ENCODE measurements around the gene CXCL12.

CXCL12 gene

GRCh38 chr10:44335330-44336021 is 49.4 kb downstream of the CXCL12 start:
- DNase-seq (ENCODE audit: low read depth in 3 of 3, low spot score in 1 of 3), result no peak

DNA sequence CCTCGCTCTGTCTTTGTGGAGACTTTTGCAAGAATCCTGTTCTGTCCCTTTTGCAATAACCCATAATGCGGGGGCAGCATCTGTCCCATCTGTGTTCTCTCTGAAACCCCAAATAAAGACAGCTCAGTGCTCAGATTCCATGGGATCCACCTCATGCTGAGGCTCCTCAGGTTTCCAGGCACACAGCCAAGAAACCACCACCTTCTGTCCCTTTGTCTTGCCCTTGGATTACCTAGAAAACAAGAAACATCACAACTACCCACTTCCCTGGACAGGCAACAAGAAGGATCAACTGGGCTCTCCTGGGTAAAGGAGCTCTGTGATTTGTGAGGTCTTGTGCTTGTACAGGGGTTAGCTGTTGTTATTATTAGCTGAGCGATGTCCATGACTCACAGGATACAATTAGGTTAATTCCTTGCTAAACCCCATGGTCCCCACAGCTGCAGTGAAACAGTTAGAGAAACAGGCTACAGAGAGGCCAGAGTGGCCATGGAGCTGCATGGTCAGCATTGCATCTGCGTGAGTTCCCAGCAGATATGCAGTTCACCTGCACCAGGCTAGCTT is 50.2 kb downstream of the CXCL12 start:
- DNase-seq (ENCODE audit: low read depth in 3 of 3, low spot score in 1 of 3), result no peak

GRCh38 chr10:44334091-44334490 is 50.8 kb downstream of the CXCL12 start:
- no peak for DNase-seq (ENCODE audit: low read depth in 3 of 3, low spot score in 1 of 3)

DNA sequence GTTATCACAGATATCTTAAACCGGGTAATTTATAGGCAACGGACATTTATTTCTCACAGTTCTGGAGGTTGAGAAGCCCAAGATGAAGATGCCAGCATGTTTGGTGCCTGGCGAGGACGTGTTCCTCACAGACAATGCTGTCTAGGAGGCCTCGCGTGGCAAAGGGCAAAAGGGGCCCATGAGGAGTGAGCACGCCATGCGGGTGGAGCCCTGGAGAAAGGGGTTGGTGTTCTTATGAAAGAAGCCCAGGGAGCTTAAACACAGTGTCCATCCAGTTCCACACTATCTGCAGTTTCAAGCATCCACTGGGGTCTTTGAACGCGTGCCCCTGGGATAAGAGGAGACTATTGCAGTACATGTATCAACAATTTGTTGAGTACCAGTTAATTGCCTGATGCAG is 51.4 kb downstream of the CXCL12 start:
- no peak for DNase-seq (ENCODE audit: low read depth in 3 of 3, low spot score in 1 of 3)

DNA sequence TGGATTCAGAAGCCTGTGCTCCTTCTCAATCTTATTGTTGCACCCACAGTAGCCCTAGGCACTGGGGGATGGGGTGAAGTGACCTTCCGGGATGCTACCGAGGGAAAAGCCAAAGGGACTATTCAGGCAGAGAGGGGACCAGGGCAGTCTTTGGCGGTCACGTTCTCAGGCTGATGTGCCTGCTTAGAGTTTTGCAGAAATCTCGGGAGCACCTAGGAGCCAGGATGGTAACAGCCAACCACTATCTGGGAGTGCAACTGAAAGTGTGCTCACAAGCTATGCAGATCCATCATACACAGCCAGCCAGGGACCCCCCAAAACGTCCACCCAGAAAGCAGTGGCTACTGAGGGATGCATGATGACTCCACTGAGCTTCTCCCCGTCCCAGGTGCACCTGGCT is 52.4 kb downstream of the CXCL12 start:
- DNase-seq (ENCODE audit: low read depth in 3 of 3, low spot score in 1 of 3), result no peak

GRCh38 chr10:44330431-44330830 is 54.5 kb downstream of the CXCL12 start:
- no peak for DNase-seq (ENCODE audit: low read depth in 3 of 3, low spot score in 1 of 3)

DNA sequence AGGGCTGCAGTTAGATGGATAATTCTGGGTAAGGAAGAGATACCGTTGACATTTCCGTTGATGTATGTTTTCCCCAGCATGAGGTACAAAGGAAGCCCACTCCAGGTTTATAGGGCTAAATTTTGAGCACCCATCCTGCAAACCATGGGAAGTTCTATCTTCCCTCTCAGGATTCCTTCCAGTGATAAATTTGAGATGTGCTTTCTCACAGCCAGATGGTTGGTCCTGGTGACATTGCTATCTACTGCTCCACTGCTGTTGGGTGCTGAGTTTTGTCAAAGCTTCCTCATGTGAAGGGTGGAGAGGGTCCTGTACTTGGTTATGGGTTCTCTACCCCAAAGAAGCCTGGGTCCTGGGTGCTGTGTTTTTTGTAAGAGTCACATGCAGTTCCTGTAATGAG is 57.4 kb downstream of the CXCL12 start:
- DNase-seq (ENCODE audit: low read depth in 3 of 3, low spot score in 1 of 3), result no peak
